GM21360 (cell line): Measurements from ENCODE around the gene SLC25A10.
A peak's percentile ranks its signal among the peaks of the same experiment; 100 is the strongest.

Experiments used
- ATAC-seq: cut with Tn5 transposase; IDR thresholded peaks from one replicate; pipeline ENCODE4 v1.9.1; 2021; ENCODE audit warnings: mild to moderate bottlenecking, moderate library complexity; ENCODE audit not compliant: unreplicated experiment

The SLC25A10 gene

DNA sequence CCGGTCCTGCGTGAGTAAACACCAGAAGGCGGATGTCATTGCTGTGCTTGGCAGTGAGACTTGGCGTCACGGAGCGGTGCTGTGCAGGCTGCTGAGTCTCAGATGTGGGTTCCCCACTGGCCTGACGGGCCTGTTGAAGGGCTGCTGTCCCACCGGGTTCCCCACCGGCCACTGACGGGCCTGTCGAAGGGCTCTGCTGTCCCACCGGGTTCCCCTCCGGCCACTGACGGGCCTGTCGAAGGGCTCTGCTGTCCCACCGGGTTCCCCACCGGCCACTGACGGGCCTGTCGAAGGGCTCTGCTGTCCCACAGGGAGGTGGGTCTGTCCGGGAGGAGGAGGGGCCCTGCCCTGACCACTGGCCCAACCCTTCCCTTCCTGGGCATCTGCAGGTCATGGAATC is 25.5 kb upstream of the SLC25A10 start:
- ATAC-seq, result no peak

DNA sequence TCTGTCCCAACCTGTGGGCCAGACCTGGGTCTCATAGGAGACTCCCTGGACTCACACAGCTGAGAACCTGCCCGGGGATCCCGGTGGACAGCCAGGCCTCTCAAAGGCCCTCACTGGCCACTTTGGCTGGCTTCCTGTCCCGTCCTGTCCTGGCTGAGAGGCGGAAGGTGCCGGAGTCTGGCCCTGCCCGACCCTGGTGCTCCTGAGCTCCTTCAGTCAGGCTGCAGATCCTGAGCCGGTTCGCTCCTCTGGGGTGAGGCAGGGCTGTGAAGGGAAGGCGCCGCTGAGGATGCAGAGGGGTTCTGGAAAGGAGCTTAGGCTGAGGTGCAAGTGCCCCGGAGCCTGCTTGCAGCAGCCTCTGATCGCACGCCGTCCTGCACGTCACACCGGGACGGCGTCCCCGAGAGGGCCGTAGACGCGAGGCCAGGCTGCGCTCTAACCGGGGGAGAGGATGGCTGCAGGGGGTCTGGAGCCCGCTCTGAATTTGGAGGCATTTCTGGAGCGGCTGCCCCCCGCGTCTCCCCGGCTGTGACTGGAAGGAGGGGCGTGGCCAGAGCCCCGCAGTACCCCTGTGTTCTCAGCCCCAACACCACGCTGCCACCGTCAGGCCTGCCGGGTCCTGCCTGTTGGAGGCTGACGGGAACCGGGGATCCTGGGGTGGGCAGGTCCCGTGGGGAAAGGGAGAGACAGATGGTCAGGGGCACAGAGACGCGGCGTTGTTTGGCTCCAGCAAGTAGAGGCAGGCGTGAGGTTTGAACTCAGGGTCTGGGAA is 24.1 kb upstream of the SLC25A10 start:
- no peak for ATAC-seq

DNA sequence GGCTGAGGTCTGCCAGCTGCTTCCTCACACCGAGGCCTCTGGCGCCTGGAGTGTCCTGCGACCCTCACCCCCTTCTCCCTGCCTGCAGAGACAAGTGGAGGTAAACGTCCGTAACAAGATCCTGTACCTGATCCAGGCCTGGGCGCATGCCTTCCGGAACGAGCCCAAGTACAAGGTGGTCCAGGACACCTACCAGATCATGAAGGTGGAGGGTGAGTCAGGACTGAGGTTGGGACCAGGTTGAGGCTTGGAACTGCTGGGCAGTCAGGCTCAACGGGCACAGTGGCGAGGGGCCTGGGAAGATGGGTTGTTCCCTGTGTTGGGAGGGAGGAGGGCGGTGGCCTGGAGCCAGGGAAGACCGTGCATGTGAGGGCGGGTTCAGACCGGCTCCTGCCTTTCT is 23.5 kb upstream of the SLC25A10 start:
- ATAC-seq, result no peak

DNA sequence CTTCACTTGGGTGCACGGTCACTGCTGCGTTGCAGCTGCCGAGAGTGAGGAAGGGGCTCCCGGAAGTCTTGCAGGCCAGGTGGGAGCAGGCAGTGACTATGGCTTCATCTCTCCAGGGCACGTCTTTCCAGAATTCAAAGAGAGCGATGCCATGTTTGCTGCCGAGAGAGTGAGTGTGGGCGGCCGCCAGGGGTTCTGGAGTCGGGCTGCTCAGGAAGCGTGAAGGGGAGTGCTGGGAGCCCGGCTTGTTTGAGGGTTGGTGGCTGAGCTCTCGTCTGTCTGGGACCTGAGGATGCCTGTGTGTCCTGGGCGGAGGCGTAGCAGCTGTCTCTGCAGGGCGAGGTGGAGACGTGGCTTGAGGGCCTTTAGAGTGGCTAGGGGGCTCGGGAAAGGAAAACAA is 22.0 kb upstream of the SLC25A10 start:
- no peak for ATAC-seq

DNA sequence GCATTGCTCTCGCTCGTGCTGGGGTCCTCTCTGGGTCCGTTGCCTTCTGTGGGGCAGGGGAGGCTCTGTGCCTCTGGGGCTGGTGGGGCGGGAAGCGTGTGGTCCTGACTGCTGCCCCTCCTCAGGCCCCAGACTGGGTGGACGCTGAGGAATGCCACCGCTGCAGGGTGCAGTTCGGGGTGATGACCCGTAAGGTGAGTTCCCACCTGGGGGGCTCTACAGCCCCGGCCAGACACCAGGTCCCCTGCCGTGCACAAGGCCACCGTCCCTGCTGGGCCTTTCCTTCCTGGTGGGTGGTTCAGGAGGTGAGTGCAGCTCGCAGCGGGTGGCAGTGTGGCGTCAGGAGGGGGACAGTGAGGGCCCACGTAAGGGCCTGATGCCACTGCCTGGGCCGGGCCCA is 21.5 kb upstream of the SLC25A10 start:
- ATAC-seq, result no peak

DNA sequence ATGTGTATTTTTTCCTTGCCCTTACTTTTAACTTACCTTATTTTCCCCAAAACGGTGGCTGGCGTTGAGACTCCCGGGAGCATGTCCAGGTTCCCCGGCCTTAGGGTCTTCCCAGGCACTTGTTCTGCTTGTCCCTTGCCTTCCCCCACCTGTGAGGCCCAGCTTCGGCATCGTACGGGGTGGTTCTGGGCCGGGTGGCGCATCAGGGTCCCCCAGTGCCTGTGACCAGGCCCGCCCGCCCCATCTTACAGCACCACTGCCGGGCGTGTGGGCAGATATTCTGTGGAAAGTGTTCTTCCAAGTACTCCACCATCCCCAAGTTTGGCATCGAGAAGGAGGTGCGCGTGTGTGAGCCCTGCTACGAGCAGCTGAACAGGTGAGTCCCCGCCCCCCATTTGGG is 20.9 kb upstream of the SLC25A10 start:
- ATAC-seq, result no peak

DNA sequence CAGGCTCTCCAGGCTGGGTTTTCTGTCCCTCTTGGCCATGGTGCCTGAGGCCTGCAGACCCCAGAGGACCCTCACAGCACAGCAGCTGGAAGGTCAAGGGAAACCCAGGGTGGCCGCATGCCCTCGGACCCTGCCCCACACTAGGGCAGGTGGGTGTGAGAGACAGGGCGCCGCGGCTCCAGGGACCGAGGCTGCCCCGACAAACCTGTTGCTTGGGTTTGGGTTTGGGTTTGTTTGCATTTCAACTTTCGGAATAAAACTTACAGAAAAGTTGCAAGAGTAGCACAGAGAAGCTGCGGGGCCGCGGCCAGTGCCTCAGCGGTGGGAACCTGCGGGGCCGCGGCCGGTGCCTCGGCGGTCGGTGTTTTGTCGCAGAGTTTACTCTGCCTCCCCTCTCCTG is 20.5 kb upstream of the SLC25A10 start:
- ATAC-seq, result no peak

DNA sequence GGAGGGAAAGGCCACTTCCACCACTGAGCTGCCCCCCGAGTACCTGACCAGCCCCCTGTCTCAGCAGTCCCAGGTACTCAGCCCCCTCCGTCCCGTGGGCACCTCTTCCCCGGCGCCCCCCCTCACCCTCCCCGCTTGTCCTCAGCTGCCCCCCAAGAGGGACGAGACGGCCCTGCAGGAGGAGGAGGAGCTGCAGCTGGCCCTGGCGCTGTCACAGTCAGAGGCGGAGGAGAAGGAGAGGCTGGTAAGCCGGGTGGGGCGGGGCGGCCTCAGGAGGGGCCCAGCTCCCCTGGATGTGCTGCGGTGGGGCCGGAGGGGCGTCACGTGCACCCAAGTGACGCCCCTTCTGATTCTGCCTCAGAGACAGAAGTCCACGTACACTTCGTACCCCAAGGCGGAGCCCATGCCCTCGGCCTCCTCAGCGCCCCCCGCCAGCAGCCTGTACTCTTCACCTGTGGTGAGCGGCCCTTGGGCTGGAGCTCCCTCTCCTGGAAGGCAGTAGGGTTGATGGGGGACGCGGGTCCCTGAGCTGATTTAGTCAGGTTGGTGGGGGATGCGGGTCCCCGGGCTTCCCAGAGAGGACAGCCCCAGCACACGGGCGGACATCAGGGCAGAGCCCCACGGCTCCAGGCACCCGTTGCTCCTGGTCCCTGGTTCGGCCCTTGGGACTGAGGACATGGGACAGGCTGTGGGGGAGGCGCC is 18.4 kb upstream of the SLC25A10 start:
- no peak for ATAC-seq

DNA sequence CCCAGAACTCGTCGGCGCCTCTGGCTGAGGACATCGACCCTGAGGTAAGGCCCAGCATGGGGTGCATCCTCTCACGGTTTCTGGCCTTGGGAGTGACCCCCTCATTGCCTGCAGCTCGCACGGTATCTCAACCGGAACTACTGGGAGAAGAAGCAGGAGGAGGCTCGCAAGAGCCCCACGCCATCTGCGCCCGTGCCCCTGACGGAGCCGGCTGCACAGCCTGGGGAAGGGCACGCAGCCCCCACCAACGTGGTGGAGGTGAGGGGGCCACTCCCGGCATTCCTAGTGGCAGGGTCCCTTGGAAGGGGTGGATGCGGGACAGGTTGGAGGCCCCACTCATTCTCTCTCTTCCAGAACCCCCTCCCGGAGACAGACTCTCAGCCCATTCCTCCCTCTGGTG is 17.3 kb upstream of the SLC25A10 start:
- ATAC-seq, result no peak

DNA sequence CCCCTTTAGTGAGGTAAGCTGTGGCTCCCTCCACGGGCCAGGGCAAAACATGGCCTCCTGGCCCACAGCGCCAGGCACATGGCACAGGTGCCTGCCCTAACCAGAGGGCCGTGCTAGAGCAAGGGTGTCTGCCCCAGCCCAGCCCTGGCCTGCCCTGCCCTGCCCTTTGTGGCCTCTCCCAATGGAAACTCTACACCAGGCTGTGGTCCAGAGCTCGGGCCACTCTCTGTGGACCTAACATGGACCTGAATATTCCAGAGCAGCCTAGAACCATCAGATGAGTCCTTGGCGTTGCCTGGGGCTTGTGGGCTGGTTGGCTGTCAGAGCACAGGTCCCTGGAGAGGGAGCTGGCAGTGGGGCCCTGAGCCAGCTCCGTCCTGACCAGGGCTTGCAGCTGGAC is 16.9 kb upstream of the SLC25A10 start:
- ATAC-seq, result no peak

DNA sequence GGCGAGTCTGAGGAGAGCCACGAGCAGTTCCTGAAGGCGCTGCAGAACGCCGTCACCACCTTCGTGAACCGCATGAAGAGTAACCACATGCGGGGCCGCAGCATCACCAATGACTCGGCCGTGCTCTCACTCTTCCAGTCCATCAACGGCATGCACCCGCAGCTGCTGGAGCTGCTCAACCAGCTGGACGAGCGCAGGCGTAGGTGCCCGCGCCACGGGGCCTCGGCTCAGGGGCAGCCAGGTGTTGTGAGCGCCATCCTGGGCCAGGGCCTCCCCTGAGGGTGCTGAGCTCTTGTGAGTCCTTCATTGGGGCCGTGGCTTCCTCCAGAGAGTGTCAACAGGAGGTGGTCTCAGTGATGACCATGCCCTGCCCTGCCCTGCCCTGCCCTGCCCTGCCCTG is 16.3 kb upstream of the SLC25A10 start:
- no peak for ATAC-seq

DNA sequence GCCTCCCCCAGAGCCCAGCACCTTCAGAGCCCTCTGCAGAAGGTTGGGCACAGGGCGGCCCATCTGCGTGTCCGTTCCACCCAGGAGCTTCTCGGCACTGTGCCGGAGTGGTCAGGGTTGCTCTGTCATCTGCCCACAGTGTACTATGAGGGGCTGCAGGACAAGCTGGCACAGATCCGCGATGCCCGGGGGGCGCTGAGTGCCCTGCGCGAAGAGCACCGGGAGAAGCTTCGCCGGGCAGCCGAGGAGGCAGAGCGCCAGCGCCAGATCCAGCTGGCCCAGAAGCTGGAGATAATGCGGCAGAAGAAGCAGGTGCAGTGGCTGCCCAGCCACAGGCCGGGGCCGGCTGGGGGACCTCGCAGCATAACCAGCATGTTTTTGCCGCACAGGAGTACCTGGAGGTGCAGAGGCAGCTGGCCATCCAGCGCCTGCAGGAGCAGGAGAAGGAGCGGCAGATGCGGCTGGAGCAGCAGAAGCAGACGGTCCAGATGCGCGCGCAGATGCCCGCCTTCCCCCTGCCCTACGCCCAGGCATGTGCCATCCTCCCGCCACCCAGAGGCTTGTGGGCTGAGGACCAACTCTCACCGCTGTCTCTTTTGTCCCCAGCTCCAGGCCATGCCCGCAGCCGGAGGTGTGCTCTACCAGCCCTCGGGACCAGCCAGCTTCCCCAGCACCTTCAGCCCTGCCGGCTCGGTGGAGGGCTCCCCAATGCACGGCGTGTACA is 15.7 kb upstream of the SLC25A10 start:
- ATAC-seq, result no peak

DNA sequence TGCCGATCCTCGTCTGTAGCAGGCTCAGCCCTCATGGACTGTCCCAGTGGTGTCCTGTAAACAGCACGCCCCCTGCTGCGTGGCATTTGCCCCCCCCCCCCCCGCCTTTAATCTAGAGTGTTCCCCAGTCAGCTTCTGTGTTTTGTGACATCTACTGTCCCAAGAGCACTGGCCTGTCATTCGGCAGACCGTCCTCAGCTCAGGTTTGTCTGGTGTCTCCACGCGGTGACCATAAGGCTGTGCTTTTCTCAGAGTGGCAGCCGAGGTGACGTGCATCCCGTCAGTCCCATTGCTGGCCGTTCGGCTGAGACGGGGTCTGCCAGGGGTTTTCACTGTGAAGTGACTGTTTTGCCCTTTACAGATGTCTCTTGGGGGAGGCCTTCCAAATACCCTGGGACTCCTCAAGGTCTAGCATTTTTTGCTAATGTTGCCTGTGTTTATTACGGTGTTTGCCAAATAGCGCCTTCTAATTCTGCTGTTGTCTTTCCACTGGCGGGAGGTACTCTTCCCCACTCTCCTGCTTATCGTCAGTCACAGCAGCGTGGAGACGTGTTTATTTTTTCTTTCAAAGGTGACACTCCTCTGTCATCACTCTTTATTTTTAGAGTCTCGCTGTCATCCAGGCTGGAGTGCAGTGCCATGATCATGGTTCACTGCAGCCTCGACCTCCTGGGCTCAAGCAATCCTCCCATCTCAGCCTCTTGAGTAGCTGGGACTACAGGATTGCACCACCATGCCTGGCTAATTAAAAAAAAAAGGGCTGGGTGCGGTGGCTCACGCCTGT is 14.6 kb upstream of the SLC25A10 start:
- no peak for ATAC-seq

DNA sequence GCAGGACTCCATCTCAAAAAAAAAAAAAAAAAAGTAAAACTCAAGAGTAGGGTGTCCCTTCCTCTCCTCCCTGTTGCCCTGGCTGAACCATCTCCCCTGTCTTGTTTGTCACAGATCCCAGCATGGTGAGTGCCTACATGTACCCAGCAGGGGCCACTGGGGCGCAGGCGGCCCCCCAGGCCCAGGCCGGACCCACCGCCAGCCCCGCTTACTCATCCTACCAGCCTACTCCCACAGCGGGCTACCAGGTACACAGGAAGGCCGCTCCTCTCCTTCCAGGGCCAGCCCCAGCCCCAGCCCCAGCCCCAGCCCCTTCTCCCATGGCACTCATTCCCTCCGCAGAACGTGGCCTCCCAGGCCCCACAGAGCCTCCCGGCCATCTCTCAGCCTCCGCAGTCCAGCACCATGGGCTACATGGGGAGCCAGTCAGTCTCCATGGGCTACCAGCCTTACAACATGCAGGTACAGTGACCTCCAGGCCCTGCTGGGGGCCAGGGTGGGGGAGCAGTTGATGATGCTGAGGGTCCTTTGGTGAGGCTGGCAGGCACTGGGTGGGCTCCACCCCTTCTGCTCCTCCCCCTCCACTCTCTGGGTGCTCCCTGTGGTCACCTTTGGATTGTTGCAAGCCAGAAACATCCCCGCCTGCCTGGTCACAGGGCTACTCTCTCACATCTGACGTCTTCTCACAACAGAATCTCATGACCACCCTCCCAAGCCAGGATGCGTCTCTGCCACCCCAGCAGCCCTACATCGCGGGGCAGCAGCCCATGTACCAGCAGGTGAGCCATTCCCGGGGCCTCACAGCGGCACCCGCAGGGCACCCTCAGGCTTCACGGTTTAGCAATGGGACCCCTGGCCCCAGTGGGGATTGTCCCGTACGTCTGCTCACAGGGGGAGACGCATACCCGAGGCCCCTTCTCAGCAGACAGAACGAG is 11.5 kb upstream of the SLC25A10 start:
- no peak for ATAC-seq

DNA sequence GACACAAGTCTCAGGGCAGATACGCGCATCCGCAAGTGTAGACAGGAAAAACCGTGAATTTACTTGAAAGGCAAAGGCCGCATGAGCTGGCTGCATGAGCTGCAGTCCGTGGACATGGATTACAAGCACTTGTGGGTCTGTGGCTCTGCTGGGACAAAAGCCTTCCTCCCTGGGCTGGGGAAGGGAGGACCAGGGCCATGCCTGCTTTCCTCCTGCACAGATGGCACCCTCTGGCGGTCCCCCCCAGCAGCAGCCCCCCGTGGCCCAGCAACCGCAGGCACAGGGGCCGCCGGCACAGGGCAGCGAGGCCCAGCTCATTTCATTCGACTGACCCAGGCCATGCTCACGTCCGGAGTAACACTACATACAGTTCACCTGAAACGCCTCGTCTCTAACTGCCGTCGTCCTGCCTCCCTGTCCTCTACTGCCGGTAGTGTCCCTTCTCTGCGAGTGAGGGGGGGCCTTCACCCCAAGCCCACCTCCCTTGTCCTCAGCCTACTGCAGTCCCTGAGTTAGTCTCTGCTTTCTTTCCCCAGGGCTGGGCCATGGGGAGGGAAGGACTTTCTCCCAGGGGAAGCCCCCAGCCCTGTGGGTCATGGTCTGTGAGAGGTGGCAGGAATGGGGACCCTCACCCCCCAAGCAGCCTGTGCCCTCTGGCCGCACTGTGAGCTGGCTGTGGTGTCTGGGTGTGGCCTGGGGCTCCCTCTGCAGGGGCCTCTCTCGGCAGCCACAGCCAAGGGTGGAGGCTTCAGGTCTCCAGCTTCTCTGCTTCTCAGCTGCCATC is 10.6 kb upstream of the SLC25A10 start:
- no peak for ATAC-seq

DNA sequence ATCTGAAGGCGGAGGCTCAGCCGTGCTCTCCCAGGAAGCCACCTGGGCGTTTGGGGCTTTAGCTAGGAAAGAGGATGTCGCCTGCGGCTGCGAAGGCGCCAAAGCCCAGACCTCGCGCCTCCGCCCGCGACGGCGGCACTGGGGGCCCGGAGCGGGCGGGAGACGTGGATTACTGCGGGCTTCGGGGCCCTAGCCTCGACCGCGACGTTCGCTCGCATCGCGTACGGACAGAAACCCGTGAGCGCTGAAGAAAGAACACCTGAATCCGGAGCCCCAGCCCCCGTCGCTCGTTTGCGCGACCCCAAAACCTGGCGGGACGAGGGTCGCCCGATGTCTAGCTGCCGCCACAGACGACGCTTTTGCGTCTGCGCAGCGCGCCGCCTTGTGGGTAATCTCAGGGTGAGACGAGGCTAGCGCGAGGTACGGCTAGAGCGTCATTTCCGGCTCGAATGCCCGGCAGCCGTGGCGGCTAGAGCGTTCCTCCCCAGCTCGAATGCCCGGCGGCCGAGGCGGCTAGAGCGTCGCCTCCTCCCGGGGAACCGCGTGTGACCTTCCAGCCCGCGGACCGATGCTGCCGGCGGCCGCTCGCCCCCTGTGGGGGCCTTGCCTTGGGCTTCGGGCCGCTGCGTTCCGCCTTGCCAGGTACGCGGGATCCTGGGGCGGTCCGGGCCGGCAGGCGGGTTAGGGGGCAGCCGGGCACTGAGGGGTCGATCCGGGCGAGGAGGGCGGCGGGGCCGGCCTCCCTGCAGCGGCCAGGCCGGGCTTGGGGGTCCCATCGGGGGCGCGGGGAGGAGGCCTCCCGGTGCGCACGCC is 8.9 kb upstream of the SLC25A10 start, which contains the start of gene MRPL12:
MRPL12 (plus strand) TSS at position 434 of the 813 bp plus-strand sequence; CDS start at position 569, 135 bp downstream.
- peak; percentile 81 for ATAC-seq

DNA sequence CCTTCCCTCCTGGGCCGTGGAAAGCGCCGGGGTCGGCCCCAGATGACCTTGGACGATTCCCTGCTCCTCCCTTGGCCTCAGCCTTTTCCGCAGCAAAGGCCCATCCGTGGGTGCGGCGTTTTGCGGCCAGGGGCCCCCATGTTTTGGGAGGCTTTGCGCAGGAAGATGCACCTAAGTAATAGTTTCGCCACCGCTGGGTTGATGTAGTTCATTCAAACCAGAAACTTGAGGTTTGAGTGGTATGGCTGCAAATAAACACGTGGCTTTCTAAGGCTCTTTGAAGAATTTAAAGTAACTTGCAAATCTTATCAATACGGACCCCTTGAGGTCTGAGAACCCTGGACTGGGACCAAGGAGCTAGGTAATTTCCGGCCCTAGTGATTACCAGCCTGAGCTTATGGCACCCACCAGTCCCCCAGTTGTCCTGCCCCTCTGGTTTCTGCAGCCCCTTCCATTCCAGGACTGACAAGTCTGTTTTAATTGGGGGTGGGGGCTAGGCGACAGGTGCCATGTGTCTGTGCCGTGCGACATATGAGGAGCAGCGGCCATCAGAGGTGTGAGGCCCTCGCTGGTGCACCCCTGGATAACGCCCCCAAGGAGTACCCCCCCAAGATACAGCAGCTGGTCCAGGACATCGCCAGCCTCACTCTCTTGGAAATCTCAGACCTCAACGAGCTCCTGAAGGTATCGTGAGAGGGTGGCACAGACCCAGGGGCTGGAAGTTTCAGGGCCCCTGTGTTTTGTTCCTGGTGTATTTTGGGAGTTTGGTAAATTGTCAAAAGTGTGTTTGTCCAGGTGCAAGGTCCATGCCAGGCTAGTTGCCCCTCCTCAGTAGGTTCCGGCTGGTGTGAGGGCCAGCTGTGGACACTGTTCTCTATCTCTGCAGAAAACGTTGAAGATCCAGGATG is 8.1 kb upstream of the SLC25A10 start:
- peak; percentile 2 for ATAC-seq
